Cerebellar cortex (tissue), 1 donor: Measurements from ENCODE around the gene DAPK2.
A peak's percentile ranks its signal among the peaks of the same experiment; 100 is the strongest.

Experiments used
- DNase-seq: peaks from one replicate; pipeline ENCODE4 v3.0.0-alpha.2; 2015; ENCODE audit warnings: low spot score

DAPK2 gene

DNA sequence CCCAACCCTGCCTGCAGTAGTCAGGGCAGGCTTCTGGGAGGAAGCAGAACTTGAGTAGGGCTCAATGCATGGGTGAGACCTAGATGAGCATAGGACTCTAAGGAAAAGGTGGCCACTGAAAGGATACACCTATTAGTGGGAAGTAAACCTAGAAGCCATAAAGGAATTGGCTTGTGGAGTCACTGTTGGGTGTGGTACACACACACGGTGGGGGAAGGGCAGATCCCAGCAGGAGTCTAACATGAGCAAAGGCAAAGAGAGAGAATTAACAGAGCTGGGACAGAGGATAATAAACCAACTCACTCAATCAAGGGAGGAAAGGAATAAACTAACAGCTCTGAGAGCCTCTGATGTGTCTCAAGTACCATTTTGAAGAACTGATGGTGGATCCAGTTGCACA, 23.1 kb downstream of the DAPK2 start:
- DNase-seq: no peak

DNA sequence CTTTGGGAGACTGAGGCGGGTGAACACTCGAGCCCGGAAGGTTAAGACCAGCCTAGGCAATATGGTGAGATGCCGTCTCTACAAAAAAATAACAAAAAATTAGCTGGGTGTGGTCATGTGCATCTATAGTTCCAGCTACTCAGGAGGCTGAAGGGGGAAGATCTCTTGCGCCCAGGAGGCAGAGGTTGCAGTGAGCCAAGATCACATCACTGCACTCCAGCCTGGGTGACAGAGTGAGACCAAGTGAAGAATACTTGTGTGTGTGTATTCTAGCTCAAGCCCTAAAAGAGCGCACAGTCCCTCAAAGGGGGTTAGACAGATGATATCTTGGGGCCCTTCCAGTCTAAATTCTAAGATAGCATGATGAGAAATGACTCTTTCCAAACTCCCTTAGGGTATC, 23.7 kb downstream of the DAPK2 start:
- no peak for DNase-seq

- DNase-seq: no peak
These were observed 26.5 kb downstream of the DAPK2 start for GRCh38 chr15:64019764-64020163.

GRCh38 chr15:64017591-64018163, 28.6 kb downstream of the DAPK2 start:
- no peak for DNase-seq

DNA sequence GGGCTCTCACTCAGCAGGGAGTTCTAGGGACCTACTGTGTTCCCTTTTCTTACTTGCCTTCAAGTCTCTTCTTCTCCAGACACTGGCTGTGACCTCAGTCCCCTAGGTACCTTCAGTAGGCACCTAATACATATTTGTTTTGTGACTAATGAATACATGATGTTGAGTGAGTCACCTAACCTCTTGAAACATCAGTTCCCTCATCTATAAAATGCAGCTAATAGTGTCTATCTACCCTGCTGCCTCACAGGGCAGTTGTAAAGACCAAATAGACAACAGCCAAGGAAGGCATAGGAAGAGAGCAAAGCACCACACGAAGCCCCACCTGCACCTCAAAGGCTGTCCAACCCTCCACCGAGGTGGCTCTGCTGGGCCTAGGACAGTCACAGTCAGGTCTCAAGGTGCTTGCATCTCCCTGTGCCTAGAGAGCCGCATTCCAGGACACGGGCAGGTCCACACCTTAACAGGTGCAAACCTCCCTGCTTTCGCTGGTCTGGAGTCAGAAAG, 29.1 kb downstream of the DAPK2 start:
- DNase-seq: no peak

DNA sequence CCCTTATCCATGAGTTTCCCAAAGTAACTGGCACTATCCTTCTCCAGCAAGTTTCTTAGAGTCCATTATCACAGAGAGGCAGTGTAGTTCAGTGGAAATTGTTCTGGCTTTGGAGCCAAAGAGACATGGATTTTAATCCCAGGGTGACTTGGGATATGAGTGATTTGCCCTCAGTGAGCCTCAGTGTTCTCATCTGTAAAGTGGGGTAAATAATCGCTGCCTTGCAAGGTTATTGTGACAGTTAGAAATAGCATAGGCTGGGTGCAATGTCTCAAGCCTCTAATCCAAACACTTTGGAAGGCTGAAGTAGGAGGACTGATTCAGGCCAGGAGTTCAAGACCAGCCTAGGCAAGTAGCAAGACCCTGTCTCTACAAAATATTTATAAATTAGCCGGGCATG, 30.0 kb downstream of the DAPK2 start:
- no peak for DNase-seq

DNA sequence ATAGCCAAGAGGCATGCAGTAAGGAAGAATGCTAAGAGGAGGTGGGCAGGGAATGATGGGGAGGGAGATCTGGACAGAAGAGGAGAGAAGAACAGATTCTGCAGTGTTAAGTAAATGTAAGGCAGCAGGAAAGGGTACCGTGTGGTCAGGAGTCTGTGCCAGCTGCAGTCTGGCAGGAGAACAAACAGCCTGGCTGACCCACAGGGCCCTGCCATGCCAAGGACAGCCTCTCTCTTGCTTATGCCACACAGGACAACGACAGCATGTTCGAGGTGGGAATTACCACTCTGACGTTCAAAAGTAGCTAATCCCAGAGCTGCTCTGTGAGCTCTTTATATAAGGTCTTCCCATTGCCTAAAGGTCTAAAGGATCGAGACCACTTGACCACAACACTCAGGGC, 31.3 kb downstream of the DAPK2 start:
- peak; percentile 89 for DNase-seq

DNA sequence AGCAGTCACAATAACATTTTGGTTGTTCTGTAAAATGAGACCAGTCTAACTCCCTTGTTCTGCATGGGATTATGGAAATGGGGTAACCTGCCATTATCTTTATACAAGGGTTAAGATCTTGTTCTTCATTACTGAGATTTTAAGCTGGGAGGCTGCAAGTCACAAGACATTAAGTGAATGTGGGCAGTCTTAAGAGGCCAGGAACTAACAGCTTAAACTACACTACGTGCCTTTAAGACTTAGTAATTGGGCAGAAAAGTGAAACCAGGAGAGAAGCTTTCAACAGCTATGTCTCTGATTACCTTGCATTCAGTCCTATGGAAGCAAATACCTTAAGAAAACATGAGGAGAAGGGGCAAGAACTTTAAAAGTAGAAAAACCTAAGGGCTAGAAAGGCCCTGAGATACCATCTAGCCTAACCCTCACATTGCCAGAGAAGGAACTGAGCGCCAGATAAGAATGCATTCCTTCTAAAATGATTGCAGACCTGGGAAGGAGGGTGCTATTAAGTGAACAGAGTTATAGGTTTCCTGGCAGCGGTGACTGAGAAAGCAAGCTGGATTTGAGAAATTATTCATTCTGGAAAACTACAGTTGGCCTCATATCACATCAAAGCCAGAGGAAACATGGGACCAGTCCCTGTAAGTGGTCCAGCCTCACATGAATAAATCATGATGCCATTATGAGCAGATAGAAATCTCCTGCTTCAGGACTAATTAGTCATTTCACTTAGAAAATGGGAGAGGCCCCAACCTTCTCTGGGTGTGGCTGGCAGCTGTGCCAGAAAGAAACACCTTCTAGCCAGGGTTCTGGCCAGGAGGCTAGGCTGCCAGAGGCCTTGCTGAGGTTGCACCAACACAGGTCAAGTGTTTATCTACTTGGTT, 32.9 kb downstream of the DAPK2 start:
- DNase-seq: peak; percentile 81

GRCh38 chr15:64011736-64012135, 34.5 kb downstream of the DAPK2 start:
- DNase-seq: no peak

DNA sequence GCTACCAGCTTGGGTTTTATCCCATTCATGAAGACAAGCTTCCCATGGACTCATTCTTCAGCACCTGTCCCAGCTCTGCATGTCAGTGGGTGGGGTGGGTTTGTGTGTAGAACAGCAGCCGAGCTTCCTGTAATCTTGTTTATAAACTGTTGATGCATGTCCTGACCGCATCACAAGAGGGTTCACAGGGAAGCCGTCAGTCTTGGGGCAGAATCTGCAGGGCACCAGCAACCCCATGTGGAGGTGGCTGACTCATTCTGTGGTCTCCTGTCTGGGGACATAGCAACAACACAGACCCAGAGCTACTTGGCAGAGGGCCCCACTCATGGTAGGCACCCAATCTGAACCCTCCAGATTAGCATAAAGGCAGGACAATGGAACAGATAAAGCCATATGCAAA, 35.6 kb downstream of the DAPK2 start:
- DNase-seq: no peak

DNA sequence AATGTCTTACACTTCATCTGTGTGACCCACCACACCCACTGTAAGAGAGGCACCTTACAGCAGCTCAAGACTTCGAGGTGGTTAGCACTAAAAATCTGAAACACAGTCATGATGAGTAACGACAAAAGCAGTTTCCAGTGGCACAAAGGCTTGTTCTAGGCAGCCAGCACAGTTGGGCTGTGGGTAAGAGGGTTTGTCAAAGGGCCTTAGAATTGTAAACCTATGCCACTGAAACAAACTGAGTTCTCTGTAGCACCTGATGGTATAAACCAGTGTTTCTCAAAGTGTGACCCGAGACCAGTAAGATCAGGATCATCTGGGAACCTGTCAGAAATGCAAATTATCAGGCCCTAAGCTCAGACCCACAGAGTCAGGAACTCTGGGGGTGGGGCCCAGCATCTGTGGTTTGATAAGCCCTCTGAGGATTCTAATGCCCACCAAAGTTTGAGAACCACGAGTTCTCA, 36.5 kb downstream of the DAPK2 start:
- DNase-seq: no peak

GRCh38 chr15:64009241-64009640, 37.0 kb downstream of the DAPK2 start:
- DNase-seq: no peak

DNA sequence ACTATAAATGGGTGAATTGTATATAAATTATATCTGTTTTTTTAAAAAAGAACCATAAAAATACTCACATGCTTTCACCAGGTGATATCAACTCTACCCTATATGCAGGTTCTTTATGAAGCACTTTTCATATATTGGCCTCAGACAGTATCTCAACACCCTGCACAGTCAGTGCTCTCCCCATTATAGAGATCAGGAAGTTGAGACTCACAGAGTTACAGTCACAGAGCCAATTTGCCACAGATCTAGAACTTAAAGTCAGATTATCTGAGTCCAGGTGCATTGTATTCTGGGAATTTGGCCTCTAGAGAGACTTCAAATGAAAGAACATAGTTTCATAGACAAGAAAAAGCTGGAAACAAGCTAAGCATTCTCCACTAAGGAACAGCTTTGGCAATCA, 38.1 kb downstream of the DAPK2 start:
- DNase-seq: no peak

GRCh38 chr15:64006642-64007041, 39.6 kb downstream of the DAPK2 start:
- DNase-seq: no peak

GRCh38 chr15:64004587-64004986, 41.7 kb downstream of the DAPK2 start:
- no peak for DNase-seq

DNA sequence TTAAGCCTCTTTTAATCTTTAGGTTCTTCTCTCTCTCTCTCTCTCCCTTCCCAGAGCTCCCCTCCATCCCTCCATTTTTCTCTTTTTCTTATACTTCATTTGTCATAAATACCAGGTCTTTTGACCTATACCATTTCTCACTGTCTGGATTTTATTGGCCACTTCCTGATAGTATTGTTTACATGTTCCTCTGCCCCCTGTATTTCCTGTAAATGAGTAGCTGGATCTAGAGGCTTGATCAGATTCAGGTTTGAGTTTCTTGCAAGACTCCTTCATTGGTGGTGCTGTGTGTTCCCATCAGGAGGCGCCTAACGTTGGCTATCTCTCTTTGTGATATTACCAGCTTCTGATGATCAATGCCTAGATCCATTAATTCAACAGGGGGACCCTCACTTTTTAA, 42.2 kb downstream of the DAPK2 start:
- DNase-seq: no peak

DNA sequence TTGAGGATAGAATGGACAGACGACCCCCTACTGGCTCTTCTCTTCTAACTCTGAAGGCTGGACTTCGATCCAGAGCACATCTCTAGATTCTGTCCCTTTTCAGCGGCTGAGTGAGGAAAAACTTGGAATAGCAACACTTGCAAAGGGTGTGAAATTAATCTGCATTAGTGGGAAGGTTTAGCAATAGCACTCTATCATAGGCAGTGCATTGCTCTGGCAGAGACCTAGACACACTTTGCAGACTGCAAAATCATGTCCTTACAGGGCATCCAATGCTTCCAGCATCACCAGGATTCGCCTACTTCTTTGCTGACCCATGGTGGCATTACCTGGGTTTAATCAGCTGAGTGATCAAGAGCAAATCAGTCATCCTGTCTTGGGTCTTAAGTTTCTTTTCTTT, 43.1 kb downstream of the DAPK2 start:
- no peak for DNase-seq

GRCh38 chr15:64001148-64001547, 45.1 kb downstream of the DAPK2 start:
- no peak for DNase-seq

- DNase-seq: no peak
These were observed 45.9 kb downstream of the DAPK2 start for GRCh38 chr15:64000183-64000951.

GRCh38 chr15:63999177-63999576, 47.1 kb downstream of the DAPK2 start:
- DNase-seq: no peak

DNA sequence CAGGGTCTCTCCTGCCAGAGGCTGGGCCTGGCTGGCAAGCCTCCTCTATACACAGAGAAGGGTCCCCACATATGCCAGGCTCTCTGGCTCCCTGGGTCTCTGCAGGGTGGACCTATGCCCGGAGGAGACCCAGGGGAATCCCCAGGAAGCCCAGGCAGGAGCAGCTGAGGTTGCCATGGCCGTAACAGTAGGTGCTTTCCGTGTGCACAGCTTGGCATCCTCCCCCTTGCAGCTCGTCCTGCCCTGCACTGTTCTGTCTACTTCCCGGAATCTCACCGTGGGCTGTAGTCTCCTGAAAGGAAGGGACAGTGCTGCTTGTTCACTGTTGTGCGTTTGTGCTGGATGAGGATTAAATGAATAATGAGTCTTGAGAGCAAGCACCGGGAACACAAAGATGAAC, 47.8 kb downstream of the DAPK2 start:
- DNase-seq: peak; percentile 62

GRCh38 chr15:63997715-63998442, 48.4 kb downstream of the DAPK2 start:
- DNase-seq: no peak
